Stomach (tissue), 4 donors: ENCODE measurements around the gene MACROD1.

Experiments
- POLR2A ChIP-seq, 4 donors: fragments of 450-650 bp; IDR thresholded peaks; one replicate each; pipeline ENCODE4 v1.6.1; 2016; ENCODE audit warnings: antibody characterized with exemption in 4 of 4, control low read depth in 2 of 4, mild to moderate bottlenecking in 1 of 4, moderate library complexity in 1 of 4
- POLR2AphosphoS5 ChIP-seq, 3 donors: sonication (generic); formaldehyde crosslinking; IDR thresholded peaks; one replicate each; pipeline ENCODE4 v1.6.1; 2016; ENCODE audit warnings: antibody characterized with exemption in 3 of 3
- TF ChIP-seq, protein P1 (sequence below), 7 experiments: fragments of 450-650 bp in 4 of 7; fragments of 200-600 bp in 3 of 7; sonication (generic) in 3 of 7; IDR thresholded peaks; one replicate each; pipeline ENCODE4 v1.5.1; 2016 to 2019; ENCODE audit warnings: antibody characterized with exemption in 7 of 7, control low read depth in 2 of 7, mild to moderate bottlenecking in 1 of 7

DNA sequence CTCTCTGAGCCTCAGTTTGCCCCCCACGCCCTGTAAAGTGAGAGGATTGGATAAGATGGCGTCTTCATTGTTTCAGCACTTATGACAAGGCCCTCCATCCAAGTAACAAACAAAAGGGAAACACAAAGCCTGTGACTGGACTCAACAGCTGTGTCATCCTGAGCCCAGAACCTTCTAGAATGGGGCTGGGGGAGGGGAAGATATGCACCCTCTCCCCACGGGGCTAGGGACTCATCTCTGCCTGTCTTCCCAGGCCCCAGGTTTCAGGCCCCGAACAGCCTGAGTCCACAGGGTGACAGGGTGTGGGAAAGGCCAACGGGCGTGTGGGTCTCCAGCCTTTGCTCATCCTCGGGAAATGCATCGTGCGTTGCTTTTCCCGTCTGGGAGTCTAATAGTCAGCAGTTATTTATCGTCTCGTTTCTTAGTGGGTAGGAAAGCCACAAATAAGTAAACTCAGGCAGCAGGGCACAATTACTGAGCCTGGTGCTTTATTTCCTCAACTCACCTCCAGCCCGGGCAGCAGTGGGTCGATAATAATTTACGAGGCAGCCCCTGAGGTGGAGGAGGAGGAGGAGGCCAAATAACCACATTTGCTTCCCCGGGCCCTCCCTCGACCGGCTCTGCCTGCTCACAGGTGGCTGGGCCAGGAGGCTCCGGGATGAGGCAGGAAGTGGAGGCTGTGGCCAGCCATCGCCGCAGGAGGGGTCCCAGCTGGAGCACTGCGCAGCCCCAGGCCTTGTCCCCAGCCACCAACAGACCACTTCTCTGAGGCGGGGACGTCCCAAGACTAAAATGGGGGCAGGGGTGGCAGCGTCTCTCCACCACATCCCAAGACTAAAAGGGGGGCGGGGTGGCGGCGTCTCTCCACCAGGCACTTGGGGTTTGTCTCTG, 75.8 kb downstream of the MACROD1 start:
- TF ChIP-seq, protein P1, sequence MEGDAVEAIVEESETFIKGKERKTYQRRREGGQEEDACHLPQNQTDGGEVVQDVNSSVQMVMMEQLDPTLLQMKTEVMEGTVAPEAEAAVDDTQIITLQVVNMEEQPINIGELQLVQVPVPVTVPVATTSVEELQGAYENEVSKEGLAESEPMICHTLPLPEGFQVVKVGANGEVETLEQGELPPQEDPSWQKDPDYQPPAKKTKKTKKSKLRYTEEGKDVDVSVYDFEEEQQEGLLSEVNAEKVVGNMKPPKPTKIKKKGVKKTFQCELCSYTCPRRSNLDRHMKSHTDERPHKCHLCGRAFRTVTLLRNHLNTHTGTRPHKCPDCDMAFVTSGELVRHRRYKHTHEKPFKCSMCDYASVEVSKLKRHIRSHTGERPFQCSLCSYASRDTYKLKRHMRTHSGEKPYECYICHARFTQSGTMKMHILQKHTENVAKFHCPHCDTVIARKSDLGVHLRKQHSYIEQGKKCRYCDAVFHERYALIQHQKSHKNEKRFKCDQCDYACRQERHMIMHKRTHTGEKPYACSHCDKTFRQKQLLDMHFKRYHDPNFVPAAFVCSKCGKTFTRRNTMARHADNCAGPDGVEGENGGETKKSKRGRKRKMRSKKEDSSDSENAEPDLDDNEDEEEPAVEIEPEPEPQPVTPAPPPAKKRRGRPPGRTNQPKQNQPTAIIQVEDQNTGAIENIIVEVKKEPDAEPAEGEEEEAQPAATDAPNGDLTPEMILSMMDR (IDR thresholded peaks at IDR 0.05), result no peak
- TF ChIP-seq POLR2AphosphoS5 (IDR thresholded peaks at IDR 0.05) (no peak), POLR2A (IDR thresholded peaks at IDR 0.05) (no peak)
